ENCODE data around the gene SETD5. TPM values are rescaled to one million over a fixed set of nuclear protein-coding genes. Genes with fewer than 3 reads are reported as not detected.

SETD5 gene
- total and polyA plus RNA-seq, 2 of the 8 experiments (the other 6 are each of a cell fraction or from before 2014, with no cell fraction given): 108 to 234 TPM

GRCh38 chr3:9439331-9439730 lies 41.9 kb downstream of the SETD5 start (continued):
- TF ChIP-seq NRF1 (IDR thresholded peaks at IDR 0.05; ENCODE audit: low read depth, low read length): no peak
- no peak for TF ChIP-seq E2F6 (IDR thresholded peaks at IDR 0.05)
- TF ChIP-seq CTBP2 (IDR thresholded peaks at IDR 0.05; ENCODE audit: borderline replicate concordance, insufficient read depth, insufficient read length, low read length): no peak

All from H1 (cell line).